Osteocyte (in vitro differentiated cells): ENCODE results near the gene MYO5B. TPM values are rescaled to one million over a fixed set of nuclear protein-coding genes. Genes with fewer than 3 reads are reported as not detected.

Source experiments
- DNase-seq: peaks from one replicate; pipeline ENCODE4 v3.0.0; 2021; ENCODE audit warnings: mixed read lengths; ENCODE audit not compliant: unreplicated experiment; ENCODE audit errors: extremely low spot score
- H3K27ac Mint-ChIP-seq: one replicate; pipeline ENCODE4 v1.8.0; 2021; ENCODE audit warnings: mild to moderate bottlenecking, mixed read lengths; ENCODE audit not compliant: unreplicated experiment
- H3K27me3 Mint-ChIP-seq: one replicate; pipeline ENCODE4 v1.8.0; 2021; ENCODE audit warnings: mixed read lengths; ENCODE audit not compliant: unreplicated experiment
- H3K36me3 Mint-ChIP-seq: one replicate; pipeline ENCODE4 v1.8.0; 2021; ENCODE audit warnings: mixed read lengths; ENCODE audit not compliant: unreplicated experiment
- H3K4me1 Mint-ChIP-seq: one replicate; pipeline ENCODE4 v1.8.0; 2021; ENCODE audit warnings: mixed read lengths; ENCODE audit not compliant: unreplicated experiment
- H3K4me3 Mint-ChIP-seq: one replicate; pipeline ENCODE4 v1.8.0; 2021; ENCODE audit warnings: mild to moderate bottlenecking, moderate library complexity, mixed read lengths; ENCODE audit not compliant: unreplicated experiment
- H3K9me3 Mint-ChIP-seq: one replicate; pipeline ENCODE4 v1.8.0; 2021; ENCODE audit warnings: mixed read lengths; ENCODE audit not compliant: unreplicated experiment
- total RNA-seq: library from RNA; stranded (reverse); gene quantifications from 2 replicates; pipeline ENCODE4 v1.2.1, GENCODE V29; 2021
- TF ChIP-seq, protein P1 (sequence below): fragments of 200-600 bp; sonication (generic); IDR thresholded peaks from 2 replicates; pipeline ENCODE4 v1.5.0; 2021; ENCODE audit warnings: antibody characterized with exemption, mild to moderate bottlenecking, moderate library complexity

MYO5B gene
- total RNA-seq, 1 donor from 2014 or later = not detected

DNA sequence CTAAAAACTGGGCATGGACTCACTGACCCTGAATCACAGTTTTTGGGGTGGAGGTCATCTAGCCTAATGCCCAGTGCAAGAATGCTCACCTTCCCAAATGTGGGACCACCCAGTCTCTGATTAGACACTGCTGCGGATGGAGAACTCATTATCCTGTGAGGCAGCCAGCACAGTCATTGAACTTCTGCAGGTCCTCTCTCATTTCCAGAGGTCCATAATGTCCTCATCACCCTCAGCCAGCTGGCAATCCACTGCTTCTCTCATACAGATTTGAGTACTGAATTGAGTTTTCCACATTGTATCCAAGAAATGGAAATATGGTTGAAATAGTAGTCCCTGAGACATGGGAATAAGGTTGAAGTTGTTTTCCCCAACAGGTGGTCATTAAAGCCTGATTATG lies 5.0 kb upstream of the MYO5B start:
- Mint-ChIP-seq H3K27me3 (peaks cover 52% of the 10 kb centered on the region), H3K27ac (no peak overlapping the region), H3K4me3 (no peak overlapping the region), H3K36me3 (no peaks in the 10 kb centered on the region), H3K4me1 (no peaks in the 10 kb centered on the region), H3K9me3 (peaks cover 9% of the 10 kb centered on the region)
- no peak for DNase-seq
- TF ChIP-seq, protein P1, sequence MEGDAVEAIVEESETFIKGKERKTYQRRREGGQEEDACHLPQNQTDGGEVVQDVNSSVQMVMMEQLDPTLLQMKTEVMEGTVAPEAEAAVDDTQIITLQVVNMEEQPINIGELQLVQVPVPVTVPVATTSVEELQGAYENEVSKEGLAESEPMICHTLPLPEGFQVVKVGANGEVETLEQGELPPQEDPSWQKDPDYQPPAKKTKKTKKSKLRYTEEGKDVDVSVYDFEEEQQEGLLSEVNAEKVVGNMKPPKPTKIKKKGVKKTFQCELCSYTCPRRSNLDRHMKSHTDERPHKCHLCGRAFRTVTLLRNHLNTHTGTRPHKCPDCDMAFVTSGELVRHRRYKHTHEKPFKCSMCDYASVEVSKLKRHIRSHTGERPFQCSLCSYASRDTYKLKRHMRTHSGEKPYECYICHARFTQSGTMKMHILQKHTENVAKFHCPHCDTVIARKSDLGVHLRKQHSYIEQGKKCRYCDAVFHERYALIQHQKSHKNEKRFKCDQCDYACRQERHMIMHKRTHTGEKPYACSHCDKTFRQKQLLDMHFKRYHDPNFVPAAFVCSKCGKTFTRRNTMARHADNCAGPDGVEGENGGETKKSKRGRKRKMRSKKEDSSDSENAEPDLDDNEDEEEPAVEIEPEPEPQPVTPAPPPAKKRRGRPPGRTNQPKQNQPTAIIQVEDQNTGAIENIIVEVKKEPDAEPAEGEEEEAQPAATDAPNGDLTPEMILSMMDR = no peak

GRCh38 chr18:50199346-50199855 lies 4.5 kb upstream of the MYO5B start:
- TF ChIP-seq, protein P1 = no peak
- H3K4me1 Mint-ChIP-seq = no peaks in the 10 kb centered on the region
- H3K9me3 Mint-ChIP-seq = peaks cover 9% of the 10 kb centered on the region
- no peak overlapping the region for H3K27ac Mint-ChIP-seq
- peaks cover 47% of the 10 kb centered on the region for H3K27me3 Mint-ChIP-seq
- no peak for DNase-seq
- H3K4me3 Mint-ChIP-seq = no peak overlapping the region
- H3K36me3 Mint-ChIP-seq = no peaks in the 10 kb centered on the region

DNA sequence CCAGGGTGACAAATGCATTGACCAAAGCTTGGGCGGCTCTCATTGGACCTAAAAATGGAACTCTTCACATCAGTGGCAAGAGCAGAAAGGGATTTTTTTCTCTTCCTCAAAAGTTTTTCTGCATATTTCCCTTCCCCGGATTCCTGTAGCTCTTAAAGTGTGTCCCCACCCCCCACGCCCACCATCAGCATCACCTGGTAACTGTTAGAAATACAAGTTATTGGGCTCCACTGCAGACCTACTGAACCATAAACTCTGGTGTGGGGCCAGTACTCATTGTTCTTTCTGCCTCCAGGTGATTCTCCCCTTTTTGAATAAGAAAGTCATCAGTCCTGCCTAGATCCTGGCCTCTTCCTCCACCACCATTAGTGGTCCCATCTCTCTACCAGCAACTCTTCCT lies 1.3 kb upstream of the MYO5B start:
- peaks cover 9% of the 10 kb centered on the region for H3K9me3 Mint-ChIP-seq
- H3K36me3 Mint-ChIP-seq = no peaks in the 10 kb centered on the region
- TF ChIP-seq, protein P1 = no peak
- H3K4me3 Mint-ChIP-seq = peak overlapping the region; percentile 30
- H3K4me1 Mint-ChIP-seq = peaks cover 4% of the 10 kb centered on the region
- no peak overlapping the region for H3K27ac Mint-ChIP-seq
- H3K27me3 Mint-ChIP-seq = peaks cover 56% of the 10 kb centered on the region
- DNase-seq = no peak

DNA sequence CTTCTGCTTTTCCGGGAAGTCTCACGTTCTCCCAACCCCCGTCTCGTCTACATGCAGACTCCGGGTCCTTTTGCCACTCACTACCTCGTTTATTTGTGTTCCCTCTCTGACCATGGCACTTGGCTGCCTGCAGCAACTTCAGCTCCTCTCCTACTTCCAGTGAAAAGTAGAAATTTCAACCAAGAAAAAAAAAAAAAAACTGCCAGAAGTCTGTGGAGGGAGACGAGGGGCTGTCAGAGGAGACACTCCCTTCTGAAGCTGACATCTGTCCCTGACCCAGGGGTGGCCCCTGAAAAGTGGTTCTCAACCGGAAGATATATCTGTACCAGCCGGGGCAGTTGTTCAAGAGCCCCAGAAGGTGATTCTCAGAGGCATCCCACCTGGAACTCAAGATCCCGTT lies 742 bp upstream of the MYO5B start:
- H3K27ac Mint-ChIP-seq = no peak overlapping the region
- TF ChIP-seq, protein P1 = no peak
- H3K36me3 Mint-ChIP-seq = no peaks in the 10 kb centered on the region
- H3K4me1 Mint-ChIP-seq = peaks cover 4% of the 10 kb centered on the region
- peaks cover 5% of the 10 kb centered on the region for H3K9me3 Mint-ChIP-seq
- peaks cover 60% of the 10 kb centered on the region for H3K27me3 Mint-ChIP-seq
- peak overlapping the region; percentile 45 for H3K4me3 Mint-ChIP-seq
- DNase-seq = no peak

GRCh38 chr18:50193796-50194630 lies 934 bp downstream of the MYO5B start:
- Mint-ChIP-seq H3K4me3 (peak overlapping the region; percentile 15), H3K9me3 (peaks cover 5% of the 10 kb centered on the region), H3K36me3 (no peaks in the 10 kb centered on the region), H3K27ac (no peak overlapping the region), H3K4me1 (peaks cover 4% of the 10 kb centered on the region), H3K27me3 (peaks cover 71% of the 10 kb centered on the region)
- TF ChIP-seq, protein P1 = no peak
- no peak for DNase-seq
